ENCODE results near the gene CILP2. TPM values are rescaled to one million over a fixed set of nuclear protein-coding genes. Genes with fewer than 3 reads are reported as not detected.
A peak's percentile ranks its signal among the peaks of the same experiment; 100 is the strongest.

The CILP2 gene
- total and polyA plus RNA-seq, 9 of the 15 experiments (the other 6 are each of a cell fraction or from before 2014, with no cell fraction given): 0.04 to 0.35 (median 0.05) TPM; not detected in 2

GRCh38 chr19:19580418-19580817 is 42.4 kb downstream of the CILP2 start:
- Histone ChIP-seq H2AFZ (ENCODE audit: low read depth, low read length) (no peak overlapping the region), H3K27me3 (ENCODE audit: control insufficient read depth in 2 of 2, insufficient read depth in 2 of 2, low read length in 2 of 2) (no peaks in the 10 kb centered on the region; a peak in 1 of 5 replicates), H4K20me1 (replicated peaks; ENCODE audit: control insufficient read depth, insufficient read depth, low read length) (no peaks in the 10 kb centered on the region), H3K36me3 (ENCODE audit: control insufficient read depth, insufficient read depth, low read length) (no peaks in the 10 kb centered on the region), H3K9me1 (ENCODE audit: control insufficient read depth, insufficient read depth, low read length) (no peaks in the 10 kb centered on the region), H3K9ac (ENCODE audit: insufficient read depth in 1 of 2, low read depth in 2 of 2, low read length in 2 of 2) (no peak overlapping the region), H3K4me1 (replicated peaks in 1 of 2; ENCODE audit: control insufficient read depth in 2 of 2, insufficient read depth in 2 of 2, low read length in 2 of 2) (no peaks in the 10 kb centered on the region; a peak in 1 of 5 replicates), H3K4me2 (ENCODE audit: insufficient read depth, low read length) (no peak overlapping the region), H3K79me2 (ENCODE audit: control insufficient read depth, insufficient read depth, low read length) (no peaks in the 10 kb centered on the region), H3K4me3 (no peak overlapping the region), H3K9me3 (replicated peaks; ENCODE audit: control insufficient read depth, insufficient read depth, low read depth, low read length) (no peaks in the 10 kb centered on the region), H3K27ac (ENCODE audit: extremely low read depth, low read depth, low read length) (no peak overlapping the region)
- FAIRE-seq (no peak), ATAC-seq (no peak), DNase-seq (ENCODE audit: extremely low read depth in 1 of 4, low spot score in 3 of 4) (no peak)
- intact Hi-C loops (cut with micrococcal nuclease): no loop called here
- in situ Hi-C loops (cut with MboI): no loop called here
- WGBS (ENCODE audit: insufficient coverage, low coverage, missing lambda C conversion rate): 40% methylated on average over 4 of the region's 4 CpGs
- POLR2A ChIA-PET: interaction anchor here (0.6 kb wide), 1 partner anchor 667 kb away, joined by 3 read pairs; no protein-coding TSS in a partner anchor
- BruUV-seq (replicated peaks): no TSS peak
- no peak for TF ChIP-seq DLX4 (CRISPR knock-in tag; IDR thresholded peaks at IDR 0.05)
- CTCF ChIA-PET (ENCODE audit: low intra/inter-chr PET ratio): no interaction called here

GRCh38 chr19:19581391-19581790 is 43.3 kb downstream of the CILP2 start:
- FAIRE-seq: no peak
- Histone ChIP-seq H3K36me3 (ENCODE audit: control insufficient read depth, insufficient read depth, low read length) (no peaks in the 10 kb centered on the region), H3K4me1 (replicated peaks in 1 of 2; ENCODE audit: control insufficient read depth in 2 of 2, insufficient read depth in 2 of 2, low read length in 2 of 2) (no peaks in the 10 kb centered on the region; a peak in 1 of 5 replicates), H2AFZ (ENCODE audit: low read depth, low read length) (no peak overlapping the region), H3K27me3 (ENCODE audit: control insufficient read depth in 2 of 2, insufficient read depth in 2 of 2, low read length in 2 of 2) (no peaks in the 10 kb centered on the region; a peak in 1 of 5 replicates), H4K20me1 (replicated peaks; ENCODE audit: control insufficient read depth, insufficient read depth, low read length) (no peaks in the 10 kb centered on the region), H3K9me1 (ENCODE audit: control insufficient read depth, insufficient read depth, low read length) (no peaks in the 10 kb centered on the region), H3K9ac (ENCODE audit: insufficient read depth in 1 of 2, low read depth in 2 of 2, low read length in 2 of 2) (peak overlapping the region in 1 of 2 experiments; percentile 23; a peak in 1 of 4 replicates), H3K27ac (ENCODE audit: extremely low read depth, low read depth, low read length) (no peak overlapping the region), H3K79me2 (ENCODE audit: control insufficient read depth, insufficient read depth, low read length) (no peaks in the 10 kb centered on the region), H3K4me3 (no peak overlapping the region), H3K9me3 (replicated peaks; ENCODE audit: control insufficient read depth, insufficient read depth, low read depth, low read length) (no peaks in the 10 kb centered on the region), H3K4me2 (ENCODE audit: insufficient read depth, low read length) (no peak overlapping the region)
- TF ChIP-seq ZC3H11A (IDR thresholded peaks at IDR 0.05; ENCODE audit: low read depth, low read length) (no peak), PHB (CRISPR knock-in tag; IDR thresholded peaks at IDR 0.05) (no peak), DPF2 (IDR thresholded peaks at IDR 0.05) (no peak)
- intact Hi-C loops (cut with micrococcal nuclease): no loop called here
- no peak for DNase-seq (ENCODE audit: extremely low read depth in 1 of 4, low spot score in 3 of 4)
- 43% methylated on average over 13 of the region's 13 CpGs for WGBS (ENCODE audit: insufficient coverage, low coverage, missing lambda C conversion rate)
- ATAC-seq: no peak
- CTCF ChIA-PET (ENCODE audit: low intra/inter-chr PET ratio): no interaction called here
- in situ Hi-C loops (cut with MboI): no loop called here
- BruUV-seq (replicated peaks): no TSS peak
- POLR2A ChIA-PET: no interaction called here

Data from K562 (cell line).